HG03520 (cell line): ENCODE results near the gene SLC15A4.

Experiments used
- ATAC-seq: cut with Tn5 transposase; IDR thresholded peaks from one replicate; pipeline ENCODE4 v1.9.1; 2021; ENCODE audit warnings: mild to moderate bottlenecking, moderate library complexity; ENCODE audit not compliant: unreplicated experiment

SLC15A4 gene

DNA sequence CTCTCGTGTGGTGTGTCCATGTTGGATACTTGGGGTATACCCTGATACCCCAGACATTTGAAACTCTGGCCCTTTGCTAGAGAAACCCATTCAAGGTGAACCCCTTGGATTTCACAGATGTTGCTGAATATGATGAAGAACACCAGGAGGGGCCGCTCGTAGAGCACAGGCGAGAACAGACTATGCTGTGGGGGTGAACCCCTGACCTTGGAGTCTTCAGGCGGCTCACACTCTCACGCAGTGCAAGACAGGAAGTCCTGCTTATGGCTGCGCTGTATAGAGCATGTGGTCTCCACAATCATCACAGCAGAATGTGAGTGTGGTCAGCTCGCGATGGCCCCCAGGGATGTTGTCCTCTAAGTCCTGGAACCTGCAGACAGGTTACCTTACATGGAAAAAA, 60.4 kb downstream of the SLC15A4 start:
- no peak for ATAC-seq

DNA sequence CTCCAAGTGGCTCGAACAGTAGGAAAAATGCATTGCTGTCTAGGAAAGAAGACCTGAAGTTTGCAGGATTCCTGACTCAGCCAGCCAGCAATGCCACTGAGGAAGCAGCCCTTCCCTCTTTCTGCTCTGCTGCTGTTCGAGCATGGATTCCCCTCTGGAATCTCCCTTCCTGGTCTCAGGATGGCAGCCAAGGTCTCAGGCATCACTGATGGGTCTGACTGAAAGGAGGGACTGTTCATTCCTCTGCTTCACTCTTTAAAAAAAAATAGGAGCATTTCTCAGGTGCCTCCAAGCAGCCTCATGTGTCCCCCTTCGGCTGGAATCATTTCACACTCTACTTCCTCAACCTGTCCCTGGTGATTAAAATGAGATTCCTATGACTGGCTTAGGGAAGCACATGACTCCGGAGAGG, 62.4 kb downstream of the SLC15A4 start:
- no peak for ATAC-seq

DNA sequence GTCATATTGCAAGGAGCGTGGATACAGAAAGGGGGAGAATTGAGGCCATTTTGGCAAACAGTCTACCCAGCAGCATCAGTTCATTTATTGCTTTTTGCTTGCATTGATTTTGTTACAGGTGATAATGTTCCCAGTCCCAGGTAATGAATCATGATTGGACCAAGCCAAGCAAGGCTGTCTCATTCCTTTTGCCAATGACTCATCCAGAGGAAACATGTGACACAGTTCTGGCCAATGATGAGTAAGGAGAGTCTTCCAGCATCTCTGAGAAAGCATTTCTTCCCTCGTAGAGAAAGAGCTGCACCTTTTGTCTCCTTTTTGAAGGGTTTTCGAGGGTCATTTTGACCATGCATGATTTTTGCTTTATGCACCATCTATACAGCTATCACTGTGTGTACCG, 68.2 kb downstream of the SLC15A4 start:
- ATAC-seq: no peak

- ATAC-seq: no peak
Measured at GRCh38 chr12:128754275-128754674, 69.5 kb downstream of the SLC15A4 start.

- no peak for ATAC-seq
Measured at GRCh38 chr12:128753438-128753837, 70.3 kb downstream of the SLC15A4 start.

- no peak for ATAC-seq
Measured at GRCh38 chr12:128752386-128752785, 71.4 kb downstream of the SLC15A4 start.

GRCh38 chr12:128747441-128747840, 76.3 kb downstream of the SLC15A4 start:
- no peak for ATAC-seq

- ATAC-seq: no peak
Measured at GRCh38 chr12:128745772-128746689, 77.7 kb downstream of the SLC15A4 start.

DNA sequence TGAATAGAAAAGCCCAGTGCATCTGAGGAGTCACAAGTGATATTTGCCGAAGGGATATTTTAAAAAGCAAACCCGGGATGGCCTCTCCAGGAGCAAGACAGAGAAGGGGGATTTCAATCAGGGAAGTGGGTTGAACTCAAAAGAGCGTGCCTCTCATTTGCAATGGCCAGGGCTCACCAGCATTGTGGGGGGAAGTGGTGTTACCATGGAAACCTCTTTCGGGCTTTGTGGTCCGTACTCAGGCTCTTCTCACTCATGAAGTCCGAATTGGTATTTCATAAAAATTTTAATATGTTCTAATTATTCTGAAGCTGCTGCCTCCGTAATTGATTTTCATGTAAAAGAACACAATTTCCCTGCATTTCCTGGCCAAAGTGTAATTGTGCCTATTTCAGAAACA, 79.8 kb downstream of the SLC15A4 start:
- no peak for ATAC-seq
